ENCODE results near the gene WNK3.
"Not testable (repeated sequence)": the region's sequence is repeated elsewhere in the genome, so short reads cannot be mapped to it uniquely, and the experiment has no call there.

WNK3 gene

GRCh38 chrX:54357414-54358377 is at the start of gene WNK3:
TSS of gene WNK3 (minus strand) at chrX:54358046.
- no peak for DNase-seq (ENCODE audit: low read depth)

- DNase-seq (ENCODE audit: low read depth): no peak
Observed at GRCh38 chrX:54407266-54407665, 49.4 kb upstream of the WNK3 start.

GRCh38 chrX:54397113-54397512 is 39.3 kb upstream of the WNK3 start:
- no peak for DNase-seq (ENCODE audit: low read depth)

GRCh38 chrX:54386314-54386713 is 28.5 kb upstream of the WNK3 start:
- DNase-seq (ENCODE audit: low read depth): no peak

- DNase-seq (ENCODE audit: low read depth): not testable (repeated sequence)
Observed at GRCh38 chrX:54384661-54385060, 26.8 kb upstream of the WNK3 start.

- DNase-seq (ENCODE audit: low read depth): no peak
Observed at GRCh38 chrX:54359408-54359807, 1.6 kb upstream of the WNK3 start.

GRCh38 chrX:54358424-54359211 is 772 bp upstream of the WNK3 start:
- no peak for DNase-seq (ENCODE audit: low read depth)

- DNase-seq (ENCODE audit: low read depth): no peak
Observed at GRCh38 chrX:54352677-54353076, 5.2 kb downstream of the WNK3 start.

- not testable (repeated sequence) for DNase-seq (ENCODE audit: low read depth)
Observed at GRCh38 chrX:54337383-54337782, 20.5 kb downstream of the WNK3 start.

- no peak for DNase-seq (ENCODE audit: low read depth)
Observed at GRCh38 chrX:54325077-54325476, 32.8 kb downstream of the WNK3 start.

- DNase-seq (ENCODE audit: low read depth): no peak
Observed at GRCh38 chrX:54320067-54320466, 37.8 kb downstream of the WNK3 start.

- no peak for DNase-seq (ENCODE audit: low read depth)
Observed at GRCh38 chrX:54306379-54306778, 51.5 kb downstream of the WNK3 start.

GRCh38 chrX:54301516-54301915 is 56.3 kb downstream of the WNK3 start:
- no peak for DNase-seq (ENCODE audit: low read depth)

- no peak for DNase-seq (ENCODE audit: low read depth)
Observed at GRCh38 chrX:54294306-54294705, 63.5 kb downstream of the WNK3 start.

GRCh38 chrX:54292755-54293154 is 65.1 kb downstream of the WNK3 start:
- DNase-seq (ENCODE audit: low read depth): no peak

GRCh38 chrX:54291758-54292157 is 66.1 kb downstream of the WNK3 start:
- no peak for DNase-seq (ENCODE audit: low read depth)

GRCh38 chrX:54288968-54289367 is 68.9 kb downstream of the WNK3 start:
- no peak for DNase-seq (ENCODE audit: low read depth)

GRCh38 chrX:54288277-54288676 is 69.6 kb downstream of the WNK3 start:
- no peak for DNase-seq (ENCODE audit: low read depth)

- DNase-seq (ENCODE audit: low read depth): no peak
Observed at GRCh38 chrX:54281676-54282075, 76.2 kb downstream of the WNK3 start.

- no peak for DNase-seq (ENCODE audit: low read depth)
Observed at GRCh38 chrX:54280466-54280865, 77.4 kb downstream of the WNK3 start.

- DNase-seq (ENCODE audit: low read depth): no peak
Observed at GRCh38 chrX:54271664-54272063, 86.2 kb downstream of the WNK3 start.

- DNase-seq (ENCODE audit: low read depth): no peak
Observed at GRCh38 chrX:54248309-54248708, 109.5 kb downstream of the WNK3 start.

GRCh38 chrX:54246866-54247265 is 111.0 kb downstream of the WNK3 start:
- DNase-seq (ENCODE audit: low read depth): no peak
